Measurements from ENCODE around the gene RNF181.
A peak's percentile ranks its signal among the peaks of the same experiment; 100 is the strongest.

RNF181 gene

DNA sequence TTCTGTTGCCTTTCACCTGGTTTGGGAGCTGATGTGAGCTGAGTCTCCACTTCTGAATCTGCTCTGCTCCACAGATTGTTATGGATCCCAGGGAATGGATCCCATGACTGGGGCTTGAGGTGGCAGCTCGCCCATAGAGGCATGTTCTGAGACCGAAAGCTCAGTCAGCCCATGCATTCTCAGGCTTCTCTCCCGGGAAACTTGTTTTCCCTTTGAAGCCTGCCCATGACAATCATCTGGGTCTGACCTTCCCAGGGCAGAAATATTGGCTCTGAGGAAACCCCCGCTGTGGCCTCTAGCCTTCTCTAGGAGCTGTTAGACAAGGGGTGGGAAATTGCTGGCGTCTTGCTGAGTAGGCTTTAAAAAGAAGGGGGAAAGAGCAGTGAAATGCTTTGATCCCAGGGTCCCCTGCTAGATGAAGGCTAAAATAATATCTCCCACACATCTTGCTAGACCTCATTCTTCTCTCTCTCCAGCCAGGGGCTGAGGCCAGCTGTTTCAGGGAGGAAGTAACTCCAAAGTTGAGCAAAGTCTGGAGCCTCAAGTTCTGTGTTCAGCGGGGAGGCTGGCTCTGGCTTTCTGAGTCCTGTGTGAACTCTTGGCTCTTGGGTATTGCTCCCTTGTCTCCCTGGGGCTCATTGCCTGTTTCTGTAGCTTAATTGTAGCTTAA, 16.1 kb upstream of the RNF181 start:
- 50% methylated on average over 5 of the region's 6 CpGs for WGBS
- Histone ChIP-seq H2AK5ac (ENCODE audit: low read length, severe bottlenecking) (peak overlapping the region; percentile 22), H3K36me3 (ENCODE audit: control insufficient read depth in 1 of 2, insufficient read depth in 2 of 2, low read depth in 1 of 2, low read length in 2 of 2) (peaks cover 0 to 17% of the 10 kb centered on the region in 2 experiments), H2AFZ (ENCODE audit: low read depth, low read length) (no peak overlapping the region), H3K23ac (ENCODE audit: low read length in 2 of 2) (peak overlapping the region in 1 of 2 experiments; percentile 25), H2BK120ac (ENCODE audit: low read depth, low read length) (peak overlapping the region; percentile 80), H3K79me1 (replicated peaks; ENCODE audit: low read length, poor library complexity, severe bottlenecking) (peaks cover 6% of the 10 kb centered on the region), H4K8ac (ENCODE audit: low read length) (peak overlapping the region; percentile 67), H3K4ac (ENCODE audit: low read depth in 1 of 2, low read length in 2 of 2) (peak overlapping the region in 1 of 2 experiments; percentile 9), H3K27me3 (ENCODE audit: control insufficient read depth in 1 of 2, insufficient read depth in 1 of 2, low read length in 2 of 2) (no peaks in the 10 kb centered on the region), H3K27ac (ENCODE audit: low read length, poor library complexity, severe bottlenecking) (peak overlapping the region; percentile 51), H3K4me2 (ENCODE audit: low read length, poor library complexity, severe bottlenecking) (peak overlapping the region; percentile 50), H2BK12ac (ENCODE audit: low read length in 2 of 2) (peak overlapping the region in 1 of 2 experiments; percentile 15), H3K14ac (ENCODE audit: low read length in 2 of 2) (no peak overlapping the region), H3K4me1 (ENCODE audit: control insufficient read depth, insufficient read depth, low read depth, low read length) (peaks cover 16% of the 10 kb centered on the region), H3K9me3 (ENCODE audit: control insufficient read depth, low read length) (no peaks in the 10 kb centered on the region), H2BK5ac (ENCODE audit: low read depth, low read length, poor library complexity, severe bottlenecking) (no peak overlapping the region), H4K91ac (ENCODE audit: low read length) (no peak overlapping the region), H3K4me3 (ENCODE audit: insufficient read depth in 1 of 2, low read depth in 1 of 2, low read length in 2 of 2) (no peak overlapping the region), H2BK15ac (ENCODE audit: low read depth, poor library complexity, severe bottlenecking) (no peak overlapping the region), H3K9ac (ENCODE audit: low read length) (peak overlapping the region; percentile 43), H3K18ac (ENCODE audit: low read depth in 1 of 2, low read length in 2 of 2) (peak overlapping the region in 1 of 2 experiments; percentile 57)
- DNase-seq, result peak; percentile 18

GRCh38 chr2:85580206-85580605, 15.3 kb upstream of the RNF181 start:
- Histone ChIP-seq H2AK5ac (ENCODE audit: low read length, severe bottlenecking) (no peak overlapping the region), H3K23ac (ENCODE audit: low read length in 2 of 2) (no peak overlapping the region), H3K4me1 (ENCODE audit: control insufficient read depth, insufficient read depth, low read depth, low read length) (peaks cover 25% of the 10 kb centered on the region), H3K9me3 (ENCODE audit: control insufficient read depth, low read length) (no peaks in the 10 kb centered on the region), H3K79me1 (replicated peaks; ENCODE audit: low read length, poor library complexity, severe bottlenecking) (peaks cover 6% of the 10 kb centered on the region), H3K27ac (ENCODE audit: low read length, poor library complexity, severe bottlenecking) (no peak overlapping the region), H2AFZ (ENCODE audit: low read depth, low read length) (no peak overlapping the region), H3K4me3 (ENCODE audit: insufficient read depth in 1 of 2, low read depth in 1 of 2, low read length in 2 of 2) (no peak overlapping the region), H2BK12ac (ENCODE audit: low read length in 2 of 2) (no peak overlapping the region), H3K14ac (ENCODE audit: low read length in 2 of 2) (no peak overlapping the region), H3K18ac (ENCODE audit: low read depth in 1 of 2, low read length in 2 of 2) (no peak overlapping the region), H4K8ac (ENCODE audit: low read length) (no peak overlapping the region), H2BK120ac (ENCODE audit: low read depth, low read length) (no peak overlapping the region), H3K36me3 (ENCODE audit: control insufficient read depth in 1 of 2, insufficient read depth in 2 of 2, low read depth in 1 of 2, low read length in 2 of 2) (peaks cover 0 to 20% of the 10 kb centered on the region in 2 experiments), H3K4me2 (ENCODE audit: low read length, poor library complexity, severe bottlenecking) (no peak overlapping the region), H4K91ac (ENCODE audit: low read length) (no peak overlapping the region), H3K9ac (ENCODE audit: low read length) (no peak overlapping the region), H3K27me3 (ENCODE audit: control insufficient read depth in 1 of 2, insufficient read depth in 1 of 2, low read length in 2 of 2) (no peaks in the 10 kb centered on the region), H2BK15ac (ENCODE audit: low read depth, poor library complexity, severe bottlenecking) (no peak overlapping the region), H2BK5ac (ENCODE audit: low read depth, low read length, poor library complexity, severe bottlenecking) (no peak overlapping the region), H3K4ac (ENCODE audit: low read depth in 1 of 2, low read length in 2 of 2) (no peak overlapping the region)
- DNase-seq, result no peak
- 84% methylated on average over 2 of the region's 3 CpGs for WGBS

DNA sequence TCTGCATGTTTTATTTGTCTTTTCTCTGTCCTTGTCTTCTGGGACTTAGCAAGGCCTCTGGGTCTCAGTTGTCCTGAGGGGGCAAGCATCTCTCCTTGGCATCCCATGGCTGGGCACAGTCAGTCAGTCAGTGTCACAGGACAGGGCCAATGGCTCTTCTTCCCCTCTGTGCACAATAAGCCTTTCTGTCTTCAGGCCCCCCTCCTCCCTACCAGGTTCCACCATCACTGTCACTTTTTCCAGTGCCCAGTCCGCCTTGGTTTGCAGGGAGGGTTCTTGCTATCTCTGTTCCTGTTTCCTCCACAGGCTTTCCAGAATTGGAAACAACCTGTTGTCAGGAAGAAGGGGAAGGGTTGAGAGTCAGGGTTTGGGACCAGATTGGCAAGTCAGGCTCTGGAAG, 13.1 kb upstream of the RNF181 start:
- H2AK5ac ChIP-seq (ENCODE audit: low read length, severe bottlenecking), result no peak overlapping the region
- no peak overlapping the region for H4K8ac ChIP-seq (ENCODE audit: low read length)
- H3K36me3 ChIP-seq (ENCODE audit: control insufficient read depth in 1 of 2, insufficient read depth in 2 of 2, low read depth in 1 of 2, low read length in 2 of 2), result peaks cover 0 to 20% of the 10 kb centered on the region in 2 experiments
- H2BK5ac ChIP-seq (ENCODE audit: low read depth, low read length, poor library complexity, severe bottlenecking), result no peak overlapping the region
- no peak overlapping the region for H4K91ac ChIP-seq (ENCODE audit: low read length)
- H3K18ac ChIP-seq (ENCODE audit: low read depth in 1 of 2, low read length in 2 of 2), result no peak overlapping the region
- peaks cover 6% of the 10 kb centered on the region for H3K79me1 ChIP-seq (replicated peaks; ENCODE audit: low read length, poor library complexity, severe bottlenecking)
- peaks cover 26% of the 10 kb centered on the region for H3K4me1 ChIP-seq (ENCODE audit: control insufficient read depth, insufficient read depth, low read depth, low read length)
- H3K9ac ChIP-seq (ENCODE audit: low read length), result no peak overlapping the region
- H3K9me3 ChIP-seq (ENCODE audit: control insufficient read depth, low read length), result no peaks in the 10 kb centered on the region
- H3K14ac ChIP-seq (ENCODE audit: low read length in 2 of 2), result peak overlapping the region in 1 of 2 experiments; percentile 19
- 100% methylated on average over 1 of the region's 1 CpG for WGBS
- H2BK12ac ChIP-seq (ENCODE audit: low read length in 2 of 2), result no peak overlapping the region
- H3K4ac ChIP-seq (ENCODE audit: low read depth in 1 of 2, low read length in 2 of 2), result no peak overlapping the region
- no peak overlapping the region for H3K23ac ChIP-seq (ENCODE audit: low read length in 2 of 2)
- no peak overlapping the region for H2AFZ ChIP-seq (ENCODE audit: low read depth, low read length)
- H2BK15ac ChIP-seq (ENCODE audit: low read depth, poor library complexity, severe bottlenecking), result peak overlapping the region; percentile 32
- no peak overlapping the region for H3K4me3 ChIP-seq (ENCODE audit: insufficient read depth in 1 of 2, low read depth in 1 of 2, low read length in 2 of 2)
- no peak overlapping the region for H3K27ac ChIP-seq (ENCODE audit: low read length, poor library complexity, severe bottlenecking)
- DNase-seq, result no peak
- H3K27me3 ChIP-seq (ENCODE audit: control insufficient read depth in 1 of 2, insufficient read depth in 1 of 2, low read length in 2 of 2), result no peaks in the 10 kb centered on the region
- no peak overlapping the region for H2BK120ac ChIP-seq (ENCODE audit: low read depth, low read length)
- H3K4me2 ChIP-seq (ENCODE audit: low read length, poor library complexity, severe bottlenecking), result no peak overlapping the region

DNA sequence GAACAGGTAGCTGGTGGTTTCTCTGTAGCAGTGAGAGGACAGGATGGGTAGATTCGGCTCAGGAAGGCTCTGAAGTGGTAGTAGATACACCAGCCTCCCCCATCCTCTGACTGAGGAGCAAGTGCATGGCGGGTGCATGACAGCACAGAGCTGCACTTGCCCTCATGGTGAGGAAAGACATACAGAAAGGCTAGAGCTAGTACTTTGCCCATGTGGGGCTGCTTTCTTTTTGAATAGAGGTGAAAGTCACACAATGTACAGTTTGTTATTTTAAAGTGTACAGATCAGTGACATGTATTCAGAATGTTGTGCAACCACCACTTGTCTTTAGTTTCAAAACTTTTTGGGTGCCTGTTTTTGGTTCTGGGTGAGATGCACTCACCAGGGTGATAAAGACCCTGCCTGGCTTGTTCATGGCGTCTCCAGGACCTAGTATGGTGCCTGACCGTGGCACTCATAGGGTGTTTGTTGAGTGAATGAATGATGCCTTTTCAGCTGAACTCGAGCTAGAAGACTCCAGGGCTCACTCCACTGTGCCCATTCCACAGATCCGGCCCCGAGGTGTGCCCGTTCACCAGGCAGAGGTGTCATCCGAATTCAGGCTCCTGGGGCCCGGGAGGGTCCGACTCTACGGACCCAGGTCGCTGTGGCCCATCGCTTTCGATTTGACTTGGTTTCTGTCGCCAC, 11.7 kb upstream of the RNF181 start:
- H4K8ac ChIP-seq (ENCODE audit: low read length), result peak overlapping the region; percentile 19
- H3K9me3 ChIP-seq (ENCODE audit: control insufficient read depth, low read length), result no peaks in the 10 kb centered on the region
- H2BK120ac ChIP-seq (ENCODE audit: low read depth, low read length), result peak overlapping the region; percentile 87

More for the DNA sequence above, 11.7 kb upstream of the RNF181 start:
- WGBS, result 76% methylated on average over 16 of the region's 16 CpGs
- no peak overlapping the region for H3K14ac ChIP-seq (ENCODE audit: low read length in 2 of 2)
- H3K79me1 ChIP-seq (replicated peaks; ENCODE audit: low read length, poor library complexity, severe bottlenecking), result peaks cover 6% of the 10 kb centered on the region
- no peak overlapping the region for H3K4ac ChIP-seq (ENCODE audit: low read depth in 1 of 2, low read length in 2 of 2)
- no peak overlapping the region for H2BK15ac ChIP-seq (ENCODE audit: low read depth, poor library complexity, severe bottlenecking)
- H3K18ac ChIP-seq (ENCODE audit: low read depth in 1 of 2, low read length in 2 of 2), result peak overlapping the region; percentile 19 to 46
- H2AFZ ChIP-seq (ENCODE audit: low read depth, low read length), result no peak overlapping the region
- no peak overlapping the region for H2BK5ac ChIP-seq (ENCODE audit: low read depth, low read length, poor library complexity, severe bottlenecking)
- H3K9ac ChIP-seq (ENCODE audit: low read length), result peak overlapping the region; percentile 85
- H4K91ac ChIP-seq (ENCODE audit: low read length), result no peak overlapping the region
- H3K4me1 ChIP-seq (ENCODE audit: control insufficient read depth, insufficient read depth, low read depth, low read length), result peaks cover 30% of the 10 kb centered on the region
- H3K4me3 ChIP-seq (ENCODE audit: insufficient read depth in 1 of 2, low read depth in 1 of 2, low read length in 2 of 2), result peak overlapping the region in 1 of 2 experiments; percentile 84
- H3K27ac ChIP-seq (ENCODE audit: low read length, poor library complexity, severe bottlenecking), result no peak overlapping the region
- no peak overlapping the region for H2AK5ac ChIP-seq (ENCODE audit: low read length, severe bottlenecking)
- H3K36me3 ChIP-seq (ENCODE audit: control insufficient read depth in 1 of 2, insufficient read depth in 2 of 2, low read depth in 1 of 2, low read length in 2 of 2), result peaks cover 0 to 20% of the 10 kb centered on the region in 2 experiments
- no peak overlapping the region for H3K23ac ChIP-seq (ENCODE audit: low read length in 2 of 2)
- peak overlapping the region in 1 of 2 experiments; percentile 45 for H2BK12ac ChIP-seq (ENCODE audit: low read length in 2 of 2)
- H3K4me2 ChIP-seq (ENCODE audit: low read length, poor library complexity, severe bottlenecking), result no peak overlapping the region
- H3K27me3 ChIP-seq (ENCODE audit: control insufficient read depth in 1 of 2, insufficient read depth in 1 of 2, low read length in 2 of 2), result no peaks in the 10 kb centered on the region
- no peak for DNase-seq
